Nephron (organoid): ENCODE data around the gene HMOX1.
"Not testable (repeated sequence)": the region's sequence is repeated elsewhere in the genome, so short reads cannot be mapped to it uniquely, and the experiment has no call there.

Experiments used
- H3K27ac Mint-ChIP-seq, 3 experiments: 2 replicates each; pipeline ENCODE4 v1.8.0; 2020; ENCODE audit warnings: mixed read lengths in 3 of 3, mild to moderate bottlenecking in 2 of 3, moderate library complexity in 1 of 3
- H3K27me3 Mint-ChIP-seq: 2 replicates; pipeline ENCODE4 v1.8.0; 2021; ENCODE audit warnings: low read depth, mild to moderate bottlenecking, moderate library complexity, mixed read lengths
- H3K36me3 Mint-ChIP-seq: 2 replicates; pipeline ENCODE4 v1.8.0; 2020; ENCODE audit warnings: low read depth, mixed read lengths
- H3K4me1 Mint-ChIP-seq: 2 replicates; pipeline ENCODE4 v1.8.0; 2020; ENCODE audit warnings: mixed read lengths
- H3K4me3 Mint-ChIP-seq, 3 experiments: 2 replicates each; pipeline ENCODE4 v1.8.0; 2020; ENCODE audit warnings: mild to moderate bottlenecking in 3 of 3, mixed read lengths in 3 of 3, moderate library complexity in 2 of 3
- H3K9me3 Mint-ChIP-seq: 2 replicates; pipeline ENCODE4 v1.8.0; 2020; ENCODE audit warnings: mixed read lengths
- TF ChIP-seq, protein P1 (sequence below), 3 experiments: fragments of 200-600 bp; sonication (generic); IDR thresholded peaks; one replicate each; pipeline ENCODE4 v1.5.0; 2021; ENCODE audit warnings: antibody characterized with exemption in 3 of 3; ENCODE audit not compliant: unreplicated experiment in 3 of 3

The HMOX1 gene

GRCh38 chr22:35394011-35394312 is 13.1 kb downstream of the HMOX1 start:
- H3K27ac Mint-ChIP-seq: peak overlapping the region; percentile 61 to 93 (median 78)
- H3K4me1 Mint-ChIP-seq: peaks cover 16% of the 10 kb centered on the region
- no peaks in the 10 kb centered on the region for H3K27me3 Mint-ChIP-seq
- no peaks in the 10 kb centered on the region for H3K36me3 Mint-ChIP-seq
- H3K4me3 Mint-ChIP-seq: peak overlapping the region in 1 of 3 experiments; percentile 38
- no peaks in the 10 kb centered on the region for H3K9me3 Mint-ChIP-seq
- TF ChIP-seq, protein P1, sequence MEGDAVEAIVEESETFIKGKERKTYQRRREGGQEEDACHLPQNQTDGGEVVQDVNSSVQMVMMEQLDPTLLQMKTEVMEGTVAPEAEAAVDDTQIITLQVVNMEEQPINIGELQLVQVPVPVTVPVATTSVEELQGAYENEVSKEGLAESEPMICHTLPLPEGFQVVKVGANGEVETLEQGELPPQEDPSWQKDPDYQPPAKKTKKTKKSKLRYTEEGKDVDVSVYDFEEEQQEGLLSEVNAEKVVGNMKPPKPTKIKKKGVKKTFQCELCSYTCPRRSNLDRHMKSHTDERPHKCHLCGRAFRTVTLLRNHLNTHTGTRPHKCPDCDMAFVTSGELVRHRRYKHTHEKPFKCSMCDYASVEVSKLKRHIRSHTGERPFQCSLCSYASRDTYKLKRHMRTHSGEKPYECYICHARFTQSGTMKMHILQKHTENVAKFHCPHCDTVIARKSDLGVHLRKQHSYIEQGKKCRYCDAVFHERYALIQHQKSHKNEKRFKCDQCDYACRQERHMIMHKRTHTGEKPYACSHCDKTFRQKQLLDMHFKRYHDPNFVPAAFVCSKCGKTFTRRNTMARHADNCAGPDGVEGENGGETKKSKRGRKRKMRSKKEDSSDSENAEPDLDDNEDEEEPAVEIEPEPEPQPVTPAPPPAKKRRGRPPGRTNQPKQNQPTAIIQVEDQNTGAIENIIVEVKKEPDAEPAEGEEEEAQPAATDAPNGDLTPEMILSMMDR (IDR thresholded peaks at IDR 0.05; ENCODE audit: unreplicated experiment in 3 of 3): no peak

DNA sequence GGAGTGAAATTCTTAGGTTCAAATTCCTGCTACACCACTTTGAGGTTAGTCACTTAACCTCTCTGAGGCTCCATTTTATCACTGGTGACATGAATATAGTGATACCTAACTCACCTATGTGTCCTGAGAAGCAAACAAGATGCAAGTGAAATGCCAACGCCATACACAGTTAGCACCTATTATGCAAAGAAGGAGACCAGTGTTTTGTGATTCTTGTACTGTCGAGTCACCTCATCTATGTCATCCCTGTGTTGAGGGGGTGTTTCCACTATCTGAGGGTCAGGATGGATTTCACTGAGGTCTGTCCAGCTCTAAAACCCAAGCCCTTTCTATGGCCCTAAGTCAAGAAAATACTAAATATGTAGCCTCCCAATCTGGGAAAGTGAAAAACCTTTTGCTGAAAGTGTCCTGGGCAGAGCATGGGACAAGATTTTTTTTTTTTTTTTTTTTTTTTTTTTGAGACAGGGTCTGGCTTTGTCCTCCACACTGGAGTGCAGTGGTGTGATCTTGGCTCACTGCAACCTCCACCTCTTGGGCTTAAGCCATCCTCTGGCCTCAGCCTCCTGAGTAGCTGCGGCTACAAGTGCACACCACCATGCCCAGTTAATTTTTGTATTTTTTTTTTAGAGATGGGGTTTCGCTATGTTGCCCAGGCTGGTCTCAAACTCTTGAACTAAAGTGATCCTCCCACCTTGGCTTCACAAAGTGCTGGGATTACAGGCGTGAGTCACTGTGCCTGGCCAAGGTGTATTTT is 14.1 kb downstream of the HMOX1 start:
- Mint-ChIP-seq H3K4me1 (peaks cover 21% of the 10 kb centered on the region), H3K36me3 (no peaks in the 10 kb centered on the region), H3K9me3 (no peaks in the 10 kb centered on the region), H3K27me3 (no peaks in the 10 kb centered on the region), H3K4me3 (no peak overlapping the region), H3K27ac (no peak overlapping the region)
- TF ChIP-seq, protein P1 (IDR thresholded peaks at IDR 0.05; ENCODE audit: unreplicated experiment in 3 of 3): no peak

GRCh38 chr22:35396622-35397021 is 15.7 kb downstream of the HMOX1 start:
- Mint-ChIP-seq H3K4me1 (peaks cover 31% of the 10 kb centered on the region), H3K4me3 (peak overlapping the region in 2 of 3 experiments; percentile 35 to 55), H3K27ac (peak overlapping the region; percentile 60 to 86 (median 81))
- not testable (repeated sequence) for H3K27me3 Mint-ChIP-seq, H3K9me3 Mint-ChIP-seq, H3K36me3 Mint-ChIP-seq

DNA sequence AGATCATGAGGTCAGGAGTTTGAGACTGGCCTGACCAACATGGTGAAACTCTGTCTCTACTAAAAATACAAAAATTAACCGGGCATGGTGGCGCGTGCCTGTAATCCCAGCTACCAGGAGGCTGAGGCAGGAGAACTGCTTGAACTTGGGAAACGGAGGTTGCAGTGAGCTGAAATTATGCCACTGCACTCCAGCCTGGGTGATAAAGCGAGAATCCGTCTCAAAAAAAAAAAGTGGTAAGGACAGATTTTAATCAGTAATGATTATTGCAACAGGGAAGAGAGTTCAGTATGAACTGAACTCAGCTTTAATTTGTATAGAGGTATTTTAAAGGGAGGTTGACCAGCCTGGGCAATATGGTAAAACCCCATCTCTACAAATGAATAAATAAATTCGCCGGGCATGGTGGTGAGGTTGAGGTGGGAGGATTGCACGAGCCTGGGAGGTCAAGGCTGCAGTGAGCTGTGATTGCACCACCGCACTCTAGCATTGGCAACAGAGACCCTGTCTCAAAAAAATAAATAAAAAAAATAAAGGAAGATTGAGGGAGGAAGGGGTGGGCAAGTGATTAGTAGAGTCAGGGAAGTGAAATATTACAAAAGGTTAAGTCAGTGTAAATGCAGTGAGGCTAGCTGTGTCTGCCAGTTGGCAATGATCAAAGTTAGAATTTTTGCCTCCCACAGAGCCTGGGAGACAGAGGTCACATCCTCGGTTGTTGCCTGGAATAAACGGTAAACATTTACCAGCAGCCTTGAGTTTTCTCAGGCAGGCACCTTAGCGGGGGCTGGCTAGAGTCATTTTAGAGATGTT is 16.4 kb downstream of the HMOX1 start:
- peaks cover 7% of the 10 kb centered on the region for H3K36me3 Mint-ChIP-seq
- H3K4me3 Mint-ChIP-seq: peak overlapping the region; percentile 54 to 58 (median 55)
- H3K27ac Mint-ChIP-seq: peak overlapping the region; percentile 60 to 86 (median 81)
- TF ChIP-seq, protein P1 (IDR thresholded peaks at IDR 0.05; ENCODE audit: unreplicated experiment in 3 of 3): no peak
- no peaks in the 10 kb centered on the region for H3K27me3 Mint-ChIP-seq
- peaks cover 31% of the 10 kb centered on the region for H3K4me1 Mint-ChIP-seq
- no peaks in the 10 kb centered on the region for H3K9me3 Mint-ChIP-seq

GRCh38 chr22:35398591-35398973 is 17.7 kb downstream of the HMOX1 start:
- Mint-ChIP-seq H3K27me3 (no peaks in the 10 kb centered on the region), H3K9me3 (no peaks in the 10 kb centered on the region), H3K36me3 (peaks cover 11% of the 10 kb centered on the region), H3K27ac (peak overlapping the region in 2 of 3 experiments; percentile 46 to 78), H3K4me1 (peaks cover 27% of the 10 kb centered on the region), H3K4me3 (peak overlapping the region; percentile 73 to 99 (median 98))
- TF ChIP-seq, protein P1 (IDR thresholded peaks at IDR 0.05; ENCODE audit: unreplicated experiment in 3 of 3): no peak

DNA sequence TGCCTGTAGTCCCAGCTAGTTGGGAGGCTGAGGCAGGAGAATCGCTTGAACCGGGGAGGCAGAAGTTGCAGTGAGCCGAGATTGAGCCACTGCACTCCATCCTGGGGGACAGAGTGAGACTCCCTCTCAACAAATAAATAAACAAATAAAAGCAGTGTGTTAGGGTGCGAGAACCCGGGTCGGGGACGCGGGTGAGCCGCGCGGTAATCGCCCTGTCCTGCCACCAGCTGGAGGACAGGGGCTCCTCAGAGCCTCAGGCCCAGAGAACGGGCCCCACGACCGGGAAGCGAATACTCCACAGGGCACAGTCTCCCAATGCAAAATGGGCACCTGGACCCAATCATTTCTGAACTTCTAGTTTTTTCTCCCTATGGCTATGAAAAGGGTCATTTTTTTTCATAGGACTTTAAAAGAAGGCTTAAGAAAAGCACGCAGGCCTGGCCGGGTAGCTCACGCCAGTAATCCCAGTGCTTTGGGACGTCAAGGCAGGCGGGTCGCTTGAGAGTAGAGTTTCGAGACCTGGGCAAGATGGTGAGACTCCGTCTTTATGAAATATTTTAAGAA is 18.3 kb downstream of the HMOX1 start:
- Mint-ChIP-seq H3K9me3 (no peaks in the 10 kb centered on the region), H3K27ac (peak overlapping the region; percentile 92 to 95 (median 94)), H3K27me3 (no peaks in the 10 kb centered on the region), H3K36me3 (peaks cover 13% of the 10 kb centered on the region), H3K4me3 (peak overlapping the region; percentile 98 to 99 (median 99)), H3K4me1 (peaks cover 21% of the 10 kb centered on the region)
- TF ChIP-seq, protein P1 (IDR thresholded peaks at IDR 0.05; ENCODE audit: unreplicated experiment in 3 of 3): no peak
